AG04450 (cell line): Measurements from ENCODE around the gene GPR78. TPM values are rescaled to one million over a fixed set of nuclear protein-coding genes. Genes with fewer than 3 reads are reported as not detected.
"Not testable (repeated sequence)": the region's sequence is repeated elsewhere in the genome, so short reads cannot be mapped to it uniquely, and the experiment has no call there.

Source experiments
- CTCF ChIA-PET: fragments of 300-600, 350-600 bp; formaldehyde crosslinking; extraction: SDS; loops from one replicate; lab custom pipeline; 2022; ENCODE audit warnings: antibody characterized with exemption, inconsistent platforms; lab: Charles Lee
- POLR2A ChIA-PET: fragments of 350-600 bp; formaldehyde crosslinking; extraction: SDS; loops from one replicate; lab custom pipeline; 2021; ENCODE audit warnings: antibody characterized with exemption, inconsistent platforms; lab: Yijun Ruan, JAX
- DNase-seq: peaks from one replicate; pipeline ENCODE4 v3.0.0-alpha.2; 2011; ENCODE audit warnings: low read depth, low spot score
- H3K27ac ChIP-seq: one replicate; pipeline ENCODE4 v1.5.1; 2012; ENCODE audit warnings: low read depth, low read length, control low read depth
- H3K27me3 ChIP-seq: one replicate; pipeline ENCODE4 v1.6.0; 2012; ENCODE audit warnings: low read length; ENCODE audit not compliant: control insufficient read depth, insufficient read depth
- H3K4me3 ChIP-seq: 2 replicates; pipeline ENCODE4 v1.5.1; 2011; ENCODE audit warnings: mild to moderate bottlenecking, low read depth, low read length, control low read depth
- H3K9me3 ChIP-seq: 2 replicates; pipeline ENCODE4 v1.5.1; 2012; ENCODE audit warnings: low read length; ENCODE audit not compliant: control insufficient read depth, insufficient read depth
- CTCF ChIP-seq: IDR thresholded peaks from 2 replicates; pipeline ENCODE4 v1.5.1; 2011; ENCODE audit warnings: low read depth, low read length, control low read depth, inconsistent platforms
- polyA plus RNA-seq: library from polyadenylated mRNA; depleted of rRNA; stranded (reverse); fragments of >200 nt; gene quantifications from 2 replicates; pipeline ENCODE4 v1.2.3, GENCODE V29; 2011

The GPR78 gene
- polyA plus RNA-seq, 1 experiment = 0.07 TPM

- H3K4me3 ChIP-seq = no peak overlapping the region
- no peak overlapping the region for H3K27ac ChIP-seq
- POLR2A ChIA-PET = no interaction called here
- H3K27me3 ChIP-seq = peaks cover 5% of the 10 kb centered on the region
- no peak for TF ChIP-seq CTCF
- H3K9me3 ChIP-seq = no peaks in the 10 kb centered on the region
- CTCF ChIA-PET = interaction anchor here (0.6 kb wide), 1 partner anchor 89 kb away, joined by 7 read pairs; no protein-coding TSS in a partner anchor
- no peak for DNase-seq
Measured at GRCh38 chr4:8570201-8570600, 10.0 kb upstream of the GPR78 start.

GRCh38 chr4:8571702-8572685, 8.2 kb upstream of the GPR78 start:
- no peak overlapping the region for H3K4me3 ChIP-seq
- no peak for TF ChIP-seq CTCF
- peaks cover 8% of the 10 kb centered on the region for H3K27me3 ChIP-seq
- DNase-seq = no peak
- ChIA-PET CTCF (no interaction called here), POLR2A (no interaction called here)
- H3K27ac ChIP-seq = no peak overlapping the region
- no peaks in the 10 kb centered on the region for H3K9me3 ChIP-seq

GRCh38 chr4:8573266-8573665, 6.9 kb upstream of the GPR78 start:
- Histone ChIP-seq H3K4me3 (no peak overlapping the region), H3K9me3 (no peaks in the 10 kb centered on the region), H3K27ac (no peak overlapping the region), H3K27me3 (peaks cover 8% of the 10 kb centered on the region)
- ChIA-PET CTCF (no interaction called here), POLR2A (no interaction called here)
- no peak for TF ChIP-seq CTCF
- DNase-seq = no peak

- DNase-seq = no peak
- Histone ChIP-seq H3K27me3 (peaks cover 12% of the 10 kb centered on the region), H3K9me3 (no peaks in the 10 kb centered on the region), H3K27ac (no peak overlapping the region), H3K4me3 (no peak overlapping the region)
- ChIA-PET POLR2A (no interaction called here), CTCF (no interaction called here)
- no peak for TF ChIP-seq CTCF
Measured at GRCh38 chr4:8574796-8575370, 5.3 kb upstream of the GPR78 start.

GRCh38 chr4:8575457-8575856, 4.7 kb upstream of the GPR78 start:
- H3K27me3 ChIP-seq = peaks cover 14% of the 10 kb centered on the region
- no peaks in the 10 kb centered on the region; the same call in 1 of the 2 replicates for H3K9me3 ChIP-seq
- no peak overlapping the region for H3K27ac ChIP-seq
- no peak overlapping the region for H3K4me3 ChIP-seq
- no peak for DNase-seq
- ChIA-PET CTCF (no interaction called here), POLR2A (no interaction called here)
- no peak for TF ChIP-seq CTCF

GRCh38 chr4:8576591-8576990, 3.6 kb upstream of the GPR78 start:
- DNase-seq, H3K27ac ChIP-seq, POLR2A ChIA-PET, H3K4me3 ChIP-seq, CTCF ChIA-PET: not testable (repeated sequence)
- Histone ChIP-seq H3K27me3 (peaks cover 18% of the 10 kb centered on the region), H3K9me3 (peaks cover 10% of the 10 kb centered on the region; the same call in 1 of the 2 replicates)
